ENCODE results near the gene VPS51. TPM values are rescaled to one million over a fixed set of nuclear protein-coding genes. Genes with fewer than 3 reads are reported as not detected.

The VPS51 gene
- total RNA-seq, 4 donors from 2014 or later: 280 to 636 (median 416) TPM

GRCh38 chr11:65134240-65134951 lies 38.4 kb downstream of the VPS51 start, which contains the start of gene SYVN1:
SYVN1 (minus strand) TSS chr11:65134519; CDS start chr11:65133601, 918 bp downstream.
- H3K27me3 ChIP-seq: no peaks in the 10 kb centered on the region
- DNase-seq: peak; percentile 94 to 97 (median 96)
- peaks cover 0 to 35% (median 0%) of the 10 kb centered on the region in 3 donors for H3K36me3 ChIP-seq
- peak within 1 kb of the TSS; percentile 81 to 96 (median 86) for H3K4me3 ChIP-seq
- TF ChIP-seq CTCF (IDR thresholded peaks at IDR 0.05): peak in 1 of 6 experiments; percentile 22
- TF ChIP-seq POLR2A (IDR thresholded peaks at IDR 0.05): peak; percentile 97 to 98
- H3K9me3 ChIP-seq: no peaks in the 10 kb centered on the region
- peaks cover 0 to 30% (median 13%) of the 10 kb centered on the region in 4 donors for H3K4me1 ChIP-seq
- peak within 1 kb of the TSS; percentile 96 to 99 (median 98) for H3K27ac ChIP-seq

GRCh38 chr11:65134952-65135632 lies 39.1 kb downstream of the VPS51 start:
- TF ChIP-seq POLR2A (IDR thresholded peaks at IDR 0.05) (peak; percentile 81 to 91), CTCF (IDR thresholded peaks at IDR 0.05) (peak in 1 of 6 experiments; percentile 4)
- H3K27me3 ChIP-seq: no peaks in the 10 kb centered on the region
- H3K4me3 ChIP-seq: peak overlapping the region; percentile 81 to 96 (median 86)
- H3K27ac ChIP-seq: peak overlapping the region; percentile 96 to 99 (median 98)
- H3K36me3 ChIP-seq: peaks cover 0 to 28% (median 0%) of the 10 kb centered on the region in 3 donors
- H3K9me3 ChIP-seq: no peaks in the 10 kb centered on the region
- H3K4me1 ChIP-seq: peaks cover 0 to 30% (median 11%) of the 10 kb centered on the region in 4 donors
- DNase-seq: peak; percentile 89 to 96 (median 95)

GRCh38 chr11:65135633-65136145 lies 39.7 kb downstream of the VPS51 start:
- H3K27ac ChIP-seq: peak overlapping the region; percentile 96 to 99 (median 98)
- no peaks in the 10 kb centered on the region for H3K27me3 ChIP-seq
- TF ChIP-seq CTCF (IDR thresholded peaks at IDR 0.05) (no peak), POLR2A (IDR thresholded peaks at IDR 0.05) (no peak)
- H3K4me3 ChIP-seq: peak overlapping the region in 3 of 4 donors; percentile 81 to 96 (median 88)
- peaks cover 0 to 30% (median 8%) of the 10 kb centered on the region in 4 donors for H3K4me1 ChIP-seq
- no peaks in the 10 kb centered on the region for H3K9me3 ChIP-seq
- DNase-seq: peak in 1 of 3 donors; percentile 48
- peaks cover 0 to 22% (median 0%) of the 10 kb centered on the region in 3 donors for H3K36me3 ChIP-seq

- TF ChIP-seq CTCF (IDR thresholded peaks at IDR 0.05): no peak
- TF ChIP-seq POLR2A (IDR thresholded peaks at IDR 0.05): no peak
- no peaks in the 10 kb centered on the region for H3K9me3 ChIP-seq
- peaks cover 0 to 13% (median 0%) of the 10 kb centered on the region in 3 donors for H3K36me3 ChIP-seq
- peaks cover 0 to 30% (median 4%) of the 10 kb centered on the region in 4 donors for H3K4me1 ChIP-seq
- H3K27me3 ChIP-seq: no peaks in the 10 kb centered on the region
- DNase-seq: no peak
- no peak overlapping the region for H3K4me3 ChIP-seq
- H3K27ac ChIP-seq: peak overlapping the region in 1 of 4 donors; percentile 96
These were observed 40.6 kb downstream of the VPS51 start for GRCh38 chr11:65136515-65137096.

GRCh38 chr11:65141896-65142494 lies 46.0 kb downstream of the VPS51 start:
- Histone ChIP-seq H3K9me3 (no peaks in the 10 kb centered on the region), H3K4me3 (no peak overlapping the region), H3K4me1 (no peaks in the 10 kb centered on the region), H3K36me3 (no peaks in the 10 kb centered on the region), H3K27me3 (no peaks in the 10 kb centered on the region), H3K27ac (no peak overlapping the region)
- DNase-seq: no peak
- no peak for TF ChIP-seq POLR2A (IDR thresholded peaks at IDR 0.05)
- no peak for TF ChIP-seq CTCF (IDR thresholded peaks at IDR 0.05)
